Neural cell (in vitro differentiated cells): ENCODE measurements around the gene NFILZ.

Source experiments
- CTCF ChIP-seq: fragments of 450-650 bp; IDR thresholded peaks from 2 replicates; pipeline ENCODE4 v1.5.1; 2014; ENCODE audit warnings: antibody characterized with exemption, mild to moderate bottlenecking, moderate library complexity; ENCODE audit not compliant: poor library complexity, severe bottlenecking
- EP300 ChIP-seq: fragments of 450-650 bp; conservative IDR thresholded peaks from 2 replicates; pipeline ENCODE4 v1.6.1; 2014; ENCODE audit warnings: antibody characterized with exemption, mild to moderate bottlenecking, moderate library complexity; ENCODE audit not compliant: poor library complexity, severe bottlenecking
- EZH2 ChIP-seq: fragments of 200-600, 300-800 bp; shearing (Covaris generic), sonication (generic); IDR thresholded peaks from 2 replicates; pipeline ENCODE4 v1.6.1; 2014; ENCODE audit warnings: antibody characterized with exemption, low read length, borderline replicate concordance, mild to moderate bottlenecking; ENCODE audit not compliant: insufficient read depth, poor library complexity, severe bottlenecking
- MXI1 ChIP-seq: fragments of 450-650 bp; conservative IDR thresholded peaks from 2 replicates; pipeline ENCODE4 v1.6.1; 2014; ENCODE audit warnings: antibody characterized with exemption, mild to moderate bottlenecking; ENCODE audit not compliant: poor library complexity, severe bottlenecking
- POLR2AphosphoS5 ChIP-seq: IDR thresholded peaks from 2 replicates; pipeline ENCODE4 v1.6.1; 2012
- RAD21 ChIP-seq: fragments of 450-650 bp; conservative IDR thresholded peaks from 2 replicates; pipeline ENCODE4 v1.6.1; 2014; ENCODE audit warnings: antibody characterized with exemption, mild to moderate bottlenecking, moderate library complexity
- REST ChIP-seq: IDR thresholded peaks from 2 replicates; pipeline ENCODE4 v1.6.1; 2012; ENCODE audit warnings: borderline replicate concordance
- SMC3 ChIP-seq: fragments of 450-650 bp; conservative IDR thresholded peaks from 2 replicates; pipeline ENCODE4 v1.6.1; 2014; ENCODE audit warnings: antibody characterized with exemption, mild to moderate bottlenecking, moderate library complexity; ENCODE audit not compliant: poor library complexity
- TAF1 ChIP-seq: IDR thresholded peaks from 2 replicates; pipeline ENCODE4 v1.6.1; 2012; ENCODE audit warnings: low read depth

GRCh38 chr19:8631425-8631819, 989 bp downstream of the NFILZ start:
- TF ChIP-seq CTCF (no peak), EZH2 (no peak), POLR2AphosphoS5 (no peak), EP300 (no peak), MXI1 (no peak), REST (no peak), SMC3 (no peak), TAF1 (no peak), RAD21 (no peak)
